ENCODE measurements around the gene NCAM2. TPM values are rescaled to one million over a fixed set of nuclear protein-coding genes. Genes with fewer than 3 reads are reported as not detected.

Gene NCAM2
- total RNA-seq, 1 experiment from 2014 or later, result 2.4 TPM

GRCh38 chr21:21175798-21176334 lies 177.7 kb downstream of the NCAM2 start:
- Histone ChIP-seq H3K79me2 (ENCODE audit: low read length) (no peaks in the 10 kb centered on the region), H3K27me3 (ENCODE audit: low read length) (no peaks in the 10 kb centered on the region), H3K4me2 (ENCODE audit: low read length) (no peak overlapping the region), H3K9ac (ENCODE audit: low read length) (no peak overlapping the region), H3F3A (ENCODE audit: low read length, unreplicated experiment) (no peaks in the 10 kb centered on the region), H3K4me1 (ENCODE audit: insufficient read depth, low read length) (no peaks in the 10 kb centered on the region), H3K9me3 (ENCODE audit: low read length) (0 out of 2 replicates have a peak, but pooled peaks cover 4% of the 10 kb centered on the region), H2AFZ (ENCODE audit: low read length) (no peak overlapping the region), H3K9me2 (replicated peaks; ENCODE audit: low read length) (no peaks in the 10 kb centered on the region), H3K27ac (ENCODE audit: low read length) (no peak overlapping the region), H4K20me1 (ENCODE audit: low read length) (no peaks in the 10 kb centered on the region), H3K4me3 (ENCODE audit: low read length) (no peak overlapping the region), H3K36me3 (ENCODE audit: low read depth, low read length) (no peaks in the 10 kb centered on the region)
- intact Hi-C loops (cut with micrococcal nuclease), result no loop called here
- POLR2A ChIA-PET (ENCODE audit: unreplicated experiment), result no interaction called here
- DNase-seq (no peak), ATAC-seq (no peak)
- CTCF ChIA-PET, result no interaction called here
- TF ChIP-seq EZH2 (IDR thresholded peaks at IDR 0.05; ENCODE audit: low read length, unreplicated experiment) (no peak), EZH2phosphoT487 (IDR thresholded peaks at IDR 0.05; ENCODE audit: borderline replicate concordance, low read length) (no peak), CTCF (conservative IDR thresholded peaks at IDR 0.05; ENCODE audit: low read depth, low read length) (no peak)
- no TSS peak for BruUV-seq (replicated peaks)

GRCh38 chr21:21177353-21177986 lies 179.3 kb downstream of the NCAM2 start:
- H3K36me3 ChIP-seq (ENCODE audit: low read depth, low read length), result no peaks in the 10 kb centered on the region
- 0 out of 2 replicates have a peak, but pooled peaks cover 4% of the 10 kb centered on the region for H3K9me3 ChIP-seq (ENCODE audit: low read length)
- H3K9ac ChIP-seq (ENCODE audit: low read length), result no peak overlapping the region
- intact Hi-C loops (cut with micrococcal nuclease), result no loop called here
- no peak for ATAC-seq
- H4K20me1 ChIP-seq (ENCODE audit: low read length), result no peaks in the 10 kb centered on the region
- no peaks in the 10 kb centered on the region for H3K9me2 ChIP-seq (replicated peaks; ENCODE audit: low read length)
- H3K79me2 ChIP-seq (ENCODE audit: low read length), result no peaks in the 10 kb centered on the region
- H3K4me3 ChIP-seq (ENCODE audit: low read length), result no peak overlapping the region
- POLR2A ChIA-PET (ENCODE audit: unreplicated experiment), result no interaction called here
- BruUV-seq (replicated peaks), result no TSS peak
- H3K27ac ChIP-seq (ENCODE audit: low read length), result no peak overlapping the region
- H3K4me2 ChIP-seq (ENCODE audit: low read length), result no peak overlapping the region
- no peak for DNase-seq
- TF ChIP-seq CTCF (conservative IDR thresholded peaks at IDR 0.05; ENCODE audit: low read depth, low read length) (no peak), EZH2 (IDR thresholded peaks at IDR 0.05; ENCODE audit: low read length, unreplicated experiment) (no peak), EZH2phosphoT487 (IDR thresholded peaks at IDR 0.05; ENCODE audit: borderline replicate concordance, low read length) (no peak)
- H3F3A ChIP-seq (ENCODE audit: low read length, unreplicated experiment), result no peaks in the 10 kb centered on the region
- H3K27me3 ChIP-seq (ENCODE audit: low read length), result no peaks in the 10 kb centered on the region
- no peaks in the 10 kb centered on the region for H3K4me1 ChIP-seq (ENCODE audit: insufficient read depth, low read length)
- CTCF ChIA-PET, result no interaction called here
- H2AFZ ChIP-seq (ENCODE audit: low read length), result no peak overlapping the region

- no peak for ATAC-seq
- H3K4me1 ChIP-seq (ENCODE audit: insufficient read depth, low read length), result no peaks in the 10 kb centered on the region
- H3K9ac ChIP-seq (ENCODE audit: low read length), result no peak overlapping the region
- H3K9me3 ChIP-seq (ENCODE audit: low read length), result 0 out of 2 replicates have a peak, but pooled peaks cover 4% of the 10 kb centered on the region
- H3K4me2 ChIP-seq (ENCODE audit: low read length), result no peak overlapping the region
- H4K20me1 ChIP-seq (ENCODE audit: low read length), result no peaks in the 10 kb centered on the region
- ChIA-PET POLR2A (ENCODE audit: unreplicated experiment) (no interaction called here), CTCF (no interaction called here)
- TF ChIP-seq EZH2phosphoT487 (IDR thresholded peaks at IDR 0.05; ENCODE audit: borderline replicate concordance, low read length) (no peak), EZH2 (IDR thresholded peaks at IDR 0.05; ENCODE audit: low read length, unreplicated experiment) (no peak), CTCF (conservative IDR thresholded peaks at IDR 0.05; ENCODE audit: low read depth, low read length) (no peak)
- no TSS peak for BruUV-seq (replicated peaks)
- H3F3A ChIP-seq (ENCODE audit: low read length, unreplicated experiment), result no peaks in the 10 kb centered on the region
- H3K9me2 ChIP-seq (replicated peaks; ENCODE audit: low read length), result no peaks in the 10 kb centered on the region
- no peak for DNase-seq
- H3K79me2 ChIP-seq (ENCODE audit: low read length), result no peaks in the 10 kb centered on the region
- no peak overlapping the region for H2AFZ ChIP-seq (ENCODE audit: low read length)
- no peak overlapping the region for H3K4me3 ChIP-seq (ENCODE audit: low read length)
- no peaks in the 10 kb centered on the region for H3K36me3 ChIP-seq (ENCODE audit: low read depth, low read length)
- no peaks in the 10 kb centered on the region for H3K27me3 ChIP-seq (ENCODE audit: low read length)
- intact Hi-C loops (cut with micrococcal nuclease), result no loop called here
- no peak overlapping the region for H3K27ac ChIP-seq (ENCODE audit: low read length)
Observed at GRCh38 chr21:21179619-21180298, 181.6 kb downstream of the NCAM2 start.

Data from PC-3 (cell line).